Hepatocyte (in vitro differentiated cells): Measurements from ENCODE around the gene FOXO3.

Experiments used
- EZH2 ChIP-seq: fragments of 200-600 bp; sonication (generic); IDR thresholded peaks from 2 replicates; pipeline ENCODE4 v1.6.1; 2016; ENCODE audit warnings: antibody characterized with exemption, mild to moderate bottlenecking, borderline replicate concordance
- TF ChIP-seq, protein P1 (sequence below): fragments of 200-600 bp; sonication (generic); IDR thresholded peaks from 2 replicates; pipeline ENCODE4 v1.5.1; 2016; ENCODE audit warnings: antibody characterized with exemption, mild to moderate bottlenecking; ENCODE audit not compliant: poor library complexity

DNA sequence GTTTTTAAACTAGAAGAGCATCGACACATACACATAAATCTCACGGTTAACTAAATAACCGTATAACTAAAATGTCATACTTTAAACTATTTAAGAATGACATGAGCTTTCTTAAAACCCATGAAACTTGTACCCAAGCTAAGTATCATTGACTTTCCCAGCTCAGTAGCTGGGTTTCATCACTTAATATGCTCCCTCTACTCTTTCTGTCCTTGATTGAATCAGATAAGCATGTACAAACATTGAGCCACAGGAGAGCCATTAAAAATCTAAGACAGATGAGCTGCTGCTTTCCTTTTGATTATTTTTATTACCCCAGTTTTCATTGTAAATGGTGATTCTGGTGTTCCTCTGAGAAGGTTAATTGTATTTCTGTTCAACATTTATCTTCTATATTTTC, 115.8 kb downstream of the FOXO3 start:
- TF ChIP-seq, protein P1, sequence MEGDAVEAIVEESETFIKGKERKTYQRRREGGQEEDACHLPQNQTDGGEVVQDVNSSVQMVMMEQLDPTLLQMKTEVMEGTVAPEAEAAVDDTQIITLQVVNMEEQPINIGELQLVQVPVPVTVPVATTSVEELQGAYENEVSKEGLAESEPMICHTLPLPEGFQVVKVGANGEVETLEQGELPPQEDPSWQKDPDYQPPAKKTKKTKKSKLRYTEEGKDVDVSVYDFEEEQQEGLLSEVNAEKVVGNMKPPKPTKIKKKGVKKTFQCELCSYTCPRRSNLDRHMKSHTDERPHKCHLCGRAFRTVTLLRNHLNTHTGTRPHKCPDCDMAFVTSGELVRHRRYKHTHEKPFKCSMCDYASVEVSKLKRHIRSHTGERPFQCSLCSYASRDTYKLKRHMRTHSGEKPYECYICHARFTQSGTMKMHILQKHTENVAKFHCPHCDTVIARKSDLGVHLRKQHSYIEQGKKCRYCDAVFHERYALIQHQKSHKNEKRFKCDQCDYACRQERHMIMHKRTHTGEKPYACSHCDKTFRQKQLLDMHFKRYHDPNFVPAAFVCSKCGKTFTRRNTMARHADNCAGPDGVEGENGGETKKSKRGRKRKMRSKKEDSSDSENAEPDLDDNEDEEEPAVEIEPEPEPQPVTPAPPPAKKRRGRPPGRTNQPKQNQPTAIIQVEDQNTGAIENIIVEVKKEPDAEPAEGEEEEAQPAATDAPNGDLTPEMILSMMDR: no peak
- no peak for TF ChIP-seq EZH2
